H1 (cell line): ENCODE measurements around the gene KRTAP5-4. TPM values are rescaled to one million over a fixed set of nuclear protein-coding genes. Genes with fewer than 3 reads are reported as not detected.

Experiments used
- polyA plus RNA-seq, 7 experiments: library from polyadenylated mRNA; depleted of rRNA in 3 of 7; stranded (reverse) in 5 of 7; unstranded in 2 of 7; fragments of >200 nt in 5 of 7; fragments of 200-250 nt in 2 of 7; gene quantifications; 1 replicate in 5 of 7; 2 replicates in 1 of 7; 4 replicates in 1 of 7; pipeline versions ENCODE4 v1.2.1 to v1.2.3, GENCODE V29; 2011 to 2013; ENCODE audit warnings: missing spikeins in 2 of 7, mixed read lengths in 2 of 7
- total RNA-seq: library from RNA; stranded (reverse); fragmentation: NEBNext Ultra II Directional; extraction: Animal tissue kit (Norgen Biotek cat#: 25700); gene quantifications from 2 replicates; pipeline ENCODE4 v1.2.1, GENCODE V29; 2021

The KRTAP5-4 gene
- total and polyA plus RNA-seq, 2 of the 8 experiments (the other 6 are each of a cell fraction or from before 2014, with no cell fraction given), result not detected

Other genes starting within 250 kb of the KRTAP5-4 start
- 26.2 and 27.1 TPM in 2 replicates for gene BRSK2, start 232.2 kb downstream of the KRTAP5-4 start, total RNA-seq
- gene BRSK2, start 232.2 kb downstream of the KRTAP5-4 start, polyA plus RNA-seq (2011; rRNA removed), result 17.3 and 23.9 TPM in 2 replicates
- gene MOB2, start 135.4 kb downstream of the KRTAP5-4 start, total RNA-seq, result 18.3 and 18.6 TPM in 2 replicates
- gene MOB2, start 135.4 kb downstream of the KRTAP5-4 start, polyA plus RNA-seq (2011; rRNA removed), result 28.2 and 28.5 TPM in 2 replicates
- gene DUSP8, start 49.9 kb downstream of the KRTAP5-4 start, total RNA-seq, result 2.1 and 2.8 TPM in 2 replicates
- 3.6 and 4.1 TPM in 2 replicates for gene DUSP8, start 49.9 kb downstream of the KRTAP5-4 start, polyA plus RNA-seq (2011; rRNA removed)
- not detected in 2 replicates for gene KRTAP5-1, start 36.9 kb downstream of the KRTAP5-4 start, total RNA-seq
- gene KRTAP5-1, start 36.9 kb downstream of the KRTAP5-4 start, polyA plus RNA-seq (2011; rRNA removed), result not detected in 2 replicates
- not detected in 2 replicates for gene KRTAP5-2, start 23.8 kb downstream of the KRTAP5-4 start, total RNA-seq
- gene KRTAP5-2, start 23.8 kb downstream of the KRTAP5-4 start, polyA plus RNA-seq (2011; rRNA removed), result not detected in 2 replicates
- not detected in 2 replicates for gene KRTAP5-3, start 13.7 kb downstream of the KRTAP5-4 start, total RNA-seq
- not detected in 2 replicates for gene KRTAP5-3, start 13.7 kb downstream of the KRTAP5-4 start, polyA plus RNA-seq (2011; rRNA removed)
- gene KRTAP5-5, start 7.6 kb upstream of the KRTAP5-4 start, total RNA-seq, result not detected in 2 replicates
- 0.09 TPM in 1 of 2 replicates, not detected in the other for gene KRTAP5-5, start 7.6 kb upstream of the KRTAP5-4 start, polyA plus RNA-seq (2011; rRNA removed)
- gene KRTAP5-6, start 75.1 kb upstream of the KRTAP5-4 start, total RNA-seq, result not detected in 2 replicates
- gene KRTAP5-6, start 75.1 kb upstream of the KRTAP5-4 start, polyA plus RNA-seq (2011; rRNA removed), result not detected in 2 replicates
- gene IFITM10, start 128.5 kb upstream of the KRTAP5-4 start, total RNA-seq, result 0.22 and 0.23 TPM in 2 replicates
- gene IFITM10, start 128.5 kb upstream of the KRTAP5-4 start, polyA plus RNA-seq (2011; rRNA removed), result 0.08 and 0.14 TPM in 2 replicates
- 169 and 182 TPM in 2 replicates for gene CTSD, start 141.8 kb upstream of the KRTAP5-4 start, total RNA-seq
- 173 and 243 TPM in 2 replicates for gene CTSD, start 141.8 kb upstream of the KRTAP5-4 start, polyA plus RNA-seq (2011; rRNA removed)
- not detected in 2 replicates for gene SYT8, start 212.9 kb upstream of the KRTAP5-4 start, total RNA-seq
- gene SYT8, start 212.9 kb upstream of the KRTAP5-4 start, polyA plus RNA-seq (2011; rRNA removed), result not detected in 2 replicates
- gene TNNI2, start 216.8 kb upstream of the KRTAP5-4 start, total RNA-seq, result not detected in 2 replicates
- gene TNNI2, start 216.8 kb upstream of the KRTAP5-4 start, polyA plus RNA-seq (2011; rRNA removed), result 0.39 TPM in 1 of 2 replicates, not detected in the other
- not detected in 2 replicates for gene LSP1, start 230.9 kb upstream of the KRTAP5-4 start, total RNA-seq
- 0.03 TPM in 1 of 2 replicates, not detected in the other for gene LSP1, start 230.9 kb upstream of the KRTAP5-4 start, polyA plus RNA-seq (2011; rRNA removed)